Fibroblast of gingiva (primary cell): ENCODE results near the gene MRPS22.
A peak's percentile ranks its signal among the peaks of the same experiment; 100 is the strongest.
"Not testable (repeated sequence)": the region's sequence is repeated elsewhere in the genome, so short reads cannot be mapped to it uniquely, and the experiment has no call there.

Source experiments
- DNase-seq: peaks from one replicate; pipeline ENCODE4 v3.0.0-alpha.2; 2011; ENCODE audit warnings: low read depth

Gene MRPS22

GRCh38 chr3:139339219-139339906 is 4.5 kb upstream of the MRPS22 start:
- no peak for DNase-seq

- DNase-seq = no peak
Observed at GRCh38 chr3:139340784-139341183, 3.0 kb upstream of the MRPS22 start.

DNA sequence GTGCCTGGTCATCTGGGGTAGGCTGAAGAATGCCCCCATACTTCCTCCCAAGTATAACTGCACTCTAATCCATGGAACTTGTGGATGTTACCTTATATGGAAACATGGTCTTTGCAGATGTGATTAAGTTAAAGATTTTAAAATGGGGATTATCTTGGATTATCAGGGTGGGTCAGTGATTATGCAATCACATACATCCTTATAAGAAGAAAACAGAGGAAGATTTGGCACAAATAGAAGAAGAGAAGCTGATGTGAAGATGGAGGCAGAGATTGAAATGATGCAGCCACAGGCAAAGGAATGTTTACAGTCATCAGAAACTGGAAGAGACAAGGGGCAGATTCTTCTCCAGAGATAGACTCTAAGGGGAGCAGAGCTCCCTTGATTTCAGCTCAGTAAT is 1.8 kb upstream of the MRPS22 start:
- DNase-seq = no peak

DNA sequence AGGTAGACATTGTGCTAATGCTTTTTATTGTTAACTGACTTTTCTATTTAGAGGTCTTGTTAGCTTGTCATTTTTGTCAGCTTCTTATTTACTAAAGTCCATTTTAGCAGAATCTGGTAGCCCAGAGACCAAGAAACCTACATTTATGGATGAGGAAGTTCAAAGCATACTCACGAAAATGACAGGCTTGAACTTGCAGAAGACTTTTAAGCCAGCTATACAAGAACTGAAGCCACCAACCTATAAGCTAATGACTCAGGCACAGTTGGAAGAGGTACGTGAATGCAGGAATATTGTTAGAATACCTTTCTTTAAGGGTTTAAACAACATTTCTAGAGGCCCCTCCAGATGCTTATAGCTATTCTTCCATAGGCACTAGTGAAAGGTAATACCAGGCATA is 3.0 kb downstream of the MRPS22 start:
- DNase-seq = no peak

GRCh38 chr3:139353920-139354556 is 10.2 kb downstream of the MRPS22 start:
- DNase-seq = peak; percentile 63

DNA sequence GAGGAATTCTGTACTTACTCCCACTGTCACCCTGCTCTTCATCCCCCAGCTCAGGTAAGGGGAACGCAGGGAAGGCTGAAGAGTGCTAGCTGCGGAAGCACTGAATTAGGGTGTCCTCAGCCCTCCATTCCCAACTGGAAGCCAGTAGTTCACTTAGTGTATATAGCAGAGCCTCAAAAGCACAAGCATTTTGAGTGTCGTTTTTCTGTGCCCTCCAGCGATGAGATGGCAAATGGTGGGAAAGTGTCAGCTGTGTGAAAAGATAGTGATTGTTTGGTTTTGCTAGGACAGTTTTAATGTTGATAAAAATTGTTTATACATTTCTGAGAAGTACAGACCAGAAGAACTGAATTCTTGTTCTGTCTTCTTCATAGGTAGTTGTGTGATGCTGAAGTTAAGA is 10.8 kb downstream of the MRPS22 start:
- DNase-seq = no peak

GRCh38 chr3:139355476-139355875 is 11.7 kb downstream of the MRPS22 start:
- DNase-seq = peak; percentile 42

- DNase-seq = no peak
Observed at GRCh38 chr3:139355891-139356290, 12.1 kb downstream of the MRPS22 start.

DNA sequence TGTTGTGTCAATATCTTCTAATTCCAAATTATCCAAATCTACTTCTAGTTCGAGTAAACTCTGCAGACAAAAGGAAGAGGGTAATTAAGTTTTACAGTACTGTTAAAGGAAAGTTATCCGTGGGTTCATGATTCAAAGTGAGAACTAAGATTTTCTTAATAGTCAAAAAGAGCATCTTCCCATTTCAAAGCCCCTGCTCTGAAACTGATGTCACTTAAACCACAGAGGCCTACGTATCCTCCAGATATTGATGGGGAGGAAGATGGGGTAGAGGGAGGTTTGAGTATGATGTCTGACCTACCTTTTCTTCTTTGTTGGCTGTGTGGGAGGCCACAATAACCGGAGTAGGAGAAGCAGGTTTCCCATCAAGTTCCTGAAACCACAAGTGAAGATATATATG is 14.1 kb downstream of the MRPS22 start:
- no peak for DNase-seq

DNA sequence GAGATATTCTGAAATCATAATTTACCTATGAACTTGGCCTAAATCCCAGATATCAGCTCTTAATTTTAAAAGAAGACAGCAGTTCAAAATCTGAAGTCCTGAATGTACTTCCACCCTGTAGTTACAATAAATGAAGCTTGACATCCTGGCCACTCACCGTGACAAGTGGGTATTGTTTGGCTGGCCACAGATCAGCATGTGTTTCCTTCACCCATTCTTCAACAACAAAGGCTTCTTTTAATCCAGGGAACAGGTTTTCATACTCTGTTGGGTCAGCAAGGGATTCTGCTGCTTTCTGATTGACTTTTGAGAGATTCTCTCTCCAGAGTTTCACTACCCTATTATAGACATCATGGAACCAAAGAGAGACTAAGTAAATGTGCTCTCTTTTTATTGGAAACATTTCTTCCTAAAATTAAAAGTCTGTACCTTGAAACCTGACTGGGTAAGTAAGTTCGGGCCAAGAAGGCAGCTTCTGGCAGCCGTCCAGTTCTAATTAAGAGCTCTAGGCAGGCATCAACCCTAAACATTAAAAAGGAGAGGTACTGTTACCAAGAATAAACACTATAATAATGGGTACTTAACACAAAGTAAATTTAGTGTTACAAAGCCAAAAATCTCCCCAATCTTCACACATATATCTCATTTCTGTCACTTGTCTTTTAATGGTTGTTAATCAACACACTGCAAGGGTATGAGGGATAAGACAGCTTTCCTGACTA is 15.2 kb downstream of the MRPS22 start:
- no peak for DNase-seq

- DNase-seq = no peak
Observed at GRCh38 chr3:139361276-139361675, 17.5 kb downstream of the MRPS22 start.

DNA sequence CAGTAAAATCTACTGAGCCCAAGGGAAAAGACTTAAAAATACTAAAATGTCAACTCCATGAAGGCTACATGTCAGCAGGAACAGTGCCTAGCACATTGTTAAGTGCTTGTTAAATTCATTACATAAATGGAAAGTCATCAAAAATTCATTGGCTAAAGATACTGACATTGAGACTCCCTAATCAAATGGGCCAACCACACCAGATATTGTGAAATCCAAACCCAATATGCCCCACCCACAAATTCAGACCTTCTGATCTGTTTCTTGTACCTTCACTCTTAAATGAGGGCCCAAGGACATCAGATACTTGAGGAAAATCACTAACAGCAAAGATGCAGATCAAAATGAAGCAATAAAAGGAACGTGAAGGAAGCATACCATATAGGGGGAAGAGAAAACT is 20.7 kb downstream of the MRPS22 start:
- DNase-seq = no peak

DNA sequence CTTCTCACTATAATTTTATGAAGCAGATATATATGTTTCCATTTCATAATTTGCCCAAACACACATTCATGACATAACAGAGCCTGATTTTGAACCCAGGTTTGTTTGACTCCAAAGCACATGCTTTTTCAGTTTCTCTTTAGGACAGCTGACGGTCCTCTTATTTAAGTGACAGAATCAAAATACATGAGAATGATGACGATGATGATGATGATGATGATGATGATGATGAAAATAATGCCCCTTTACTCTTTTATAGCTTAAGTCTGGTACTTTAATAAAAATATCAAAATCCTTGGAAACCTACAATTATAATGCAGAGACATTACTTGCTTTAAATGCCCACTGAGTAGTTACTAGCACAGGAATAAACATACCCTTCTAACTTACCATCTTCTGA is 30.3 kb downstream of the MRPS22 start:
- DNase-seq = no peak

DNA sequence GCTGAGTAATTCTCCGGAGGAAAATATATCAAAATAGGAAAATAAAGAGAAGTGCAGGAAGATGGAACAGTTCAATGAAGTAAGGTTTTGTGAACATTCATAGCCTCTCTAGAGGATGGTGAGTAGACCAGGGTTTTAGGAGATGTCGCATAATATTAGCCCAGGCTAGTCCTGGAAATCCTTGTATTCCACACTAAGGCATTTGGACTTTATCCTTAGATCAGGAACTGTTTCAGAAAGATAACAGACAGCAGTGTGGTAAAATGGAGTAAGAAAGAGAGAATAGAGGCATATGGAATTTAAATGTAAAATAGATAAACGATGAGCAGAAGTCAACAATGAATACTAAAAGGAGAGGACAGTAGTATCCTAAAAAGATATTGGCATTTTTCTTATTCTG is 33.6 kb downstream of the MRPS22 start:
- DNase-seq = no peak

- DNase-seq = no peak
Observed at GRCh38 chr3:139378587-139379241, 34.9 kb downstream of the MRPS22 start.

DNA sequence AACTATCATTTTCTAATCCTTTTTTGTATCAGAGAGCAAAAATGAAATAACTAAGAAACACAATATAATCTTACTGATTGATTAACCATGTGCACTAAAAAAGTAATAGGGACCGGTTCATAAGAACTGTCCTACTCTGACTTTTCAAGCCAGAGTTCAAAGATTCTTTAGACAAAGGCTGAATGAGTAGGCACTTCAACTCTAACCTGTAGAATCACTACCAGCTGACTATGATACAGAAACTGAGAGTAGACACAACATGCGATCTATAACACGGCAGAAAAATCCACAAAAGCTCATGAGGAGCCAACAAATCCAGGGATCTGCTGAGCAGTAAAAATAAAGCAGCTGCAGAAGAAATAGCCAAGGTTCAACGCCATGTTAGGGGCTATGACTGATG is 36.8 kb downstream of the MRPS22 start:
- DNase-seq = no peak

GRCh38 chr3:139382291-139382690 is 38.5 kb downstream of the MRPS22 start:
- not testable (repeated sequence) for DNase-seq

- no peak for DNase-seq
Observed at GRCh38 chr3:139388077-139388476, 44.3 kb downstream of the MRPS22 start.

GRCh38 chr3:139388821-139389551 is 45.2 kb downstream of the MRPS22 start:
- DNase-seq = no peak

GRCh38 chr3:139389552-139390368 is 45.9 kb downstream of the MRPS22 start, which contains the start of gene COPB2:
Gene COPB2, minus strand, starts transcription at chr3:139389647. Its CDS starts 97 bp downstream, at chr3:139389550.
- peak; percentile 99 for DNase-seq

DNA sequence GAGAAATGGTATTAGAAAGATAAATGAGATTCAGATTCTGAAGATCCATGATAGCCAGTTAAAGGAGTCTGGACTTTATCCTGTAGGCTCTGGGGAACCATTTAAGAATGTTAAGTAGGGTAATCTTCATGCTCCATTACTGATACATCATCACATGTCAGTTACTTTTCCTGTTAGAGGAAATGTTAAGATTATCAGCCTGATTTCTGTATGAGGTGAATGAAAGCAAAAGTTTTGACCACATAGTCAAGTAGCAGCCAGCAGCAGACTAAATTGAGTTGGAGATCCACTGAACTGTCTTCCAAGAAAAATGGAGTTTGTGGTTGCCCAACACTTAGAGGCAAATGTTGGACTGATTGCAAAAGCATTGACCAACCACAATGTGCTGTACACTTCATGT is 50.3 kb downstream of the MRPS22 start:
- no peak for DNase-seq
